HL-60/S4 (cell line): Measurements from ENCODE around the gene FASTK.

Experiments
- in situ Hi-C: fragments of 300-500 bp; cut with MboI; formaldehyde crosslinking; loops from 2 replicates; pipeline ENCODE4 v1.14.3; 2022; ENCODE audit warnings: low sequenced_read_pairs

The FASTK gene

DNA sequence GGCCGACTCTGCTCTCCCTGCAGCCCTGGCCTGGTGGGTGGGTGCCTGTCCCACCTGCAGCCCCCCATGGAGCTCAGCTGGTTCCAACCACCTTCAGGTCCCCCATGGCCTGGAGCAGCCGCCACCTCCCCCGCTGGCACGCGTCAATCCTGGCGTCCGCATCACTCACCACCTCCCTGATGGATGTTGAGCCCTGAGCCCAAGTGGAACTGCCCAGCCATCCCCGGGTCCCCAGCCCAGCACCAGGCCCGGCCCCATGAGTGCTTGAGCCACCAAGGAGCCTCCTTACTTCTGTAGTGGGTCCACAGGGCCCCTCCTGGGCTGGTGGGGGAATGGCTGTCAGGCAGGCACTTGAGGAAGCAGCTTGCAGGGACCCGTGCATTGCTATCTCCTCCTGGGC, 20.3 kb upstream of the FASTK start:
- in situ Hi-C loops = no loop called here

DNA sequence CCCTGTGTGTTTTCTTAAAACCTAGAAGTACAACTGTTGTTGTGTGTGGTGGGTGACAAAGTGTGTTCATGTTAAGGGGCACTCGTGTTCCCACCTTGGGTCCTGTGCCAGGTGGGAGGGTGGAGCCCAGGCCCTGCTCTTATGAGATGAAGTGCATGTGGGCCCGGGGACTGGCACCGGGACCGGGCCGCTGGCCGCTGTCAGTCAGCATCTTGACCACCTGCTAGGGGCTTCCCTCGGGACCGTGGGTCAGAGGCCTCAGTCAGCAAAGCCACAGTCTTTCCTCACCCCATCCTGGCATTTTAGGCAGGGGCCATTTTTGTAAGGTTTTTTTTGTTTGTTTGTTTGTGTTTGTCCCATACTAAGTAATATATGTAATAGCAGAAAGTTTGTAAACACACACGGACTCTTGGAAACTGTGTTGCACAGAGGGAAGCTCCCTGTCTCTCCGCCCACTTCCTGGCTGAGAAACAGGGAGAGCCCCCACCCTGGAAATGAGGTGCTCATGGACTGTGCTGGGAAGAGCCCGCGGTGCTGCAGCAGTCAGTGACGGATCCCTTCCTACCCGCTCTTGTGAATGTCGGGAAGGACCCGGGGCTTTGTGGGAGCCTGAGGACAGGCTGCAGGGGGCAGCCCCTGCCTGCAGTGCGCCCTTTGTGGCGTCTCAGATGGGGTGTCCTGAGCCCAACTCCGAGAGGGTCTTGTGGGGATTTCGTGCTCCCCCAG, 19.0 kb upstream of the FASTK start:
- in situ Hi-C loops = no loop called here

DNA sequence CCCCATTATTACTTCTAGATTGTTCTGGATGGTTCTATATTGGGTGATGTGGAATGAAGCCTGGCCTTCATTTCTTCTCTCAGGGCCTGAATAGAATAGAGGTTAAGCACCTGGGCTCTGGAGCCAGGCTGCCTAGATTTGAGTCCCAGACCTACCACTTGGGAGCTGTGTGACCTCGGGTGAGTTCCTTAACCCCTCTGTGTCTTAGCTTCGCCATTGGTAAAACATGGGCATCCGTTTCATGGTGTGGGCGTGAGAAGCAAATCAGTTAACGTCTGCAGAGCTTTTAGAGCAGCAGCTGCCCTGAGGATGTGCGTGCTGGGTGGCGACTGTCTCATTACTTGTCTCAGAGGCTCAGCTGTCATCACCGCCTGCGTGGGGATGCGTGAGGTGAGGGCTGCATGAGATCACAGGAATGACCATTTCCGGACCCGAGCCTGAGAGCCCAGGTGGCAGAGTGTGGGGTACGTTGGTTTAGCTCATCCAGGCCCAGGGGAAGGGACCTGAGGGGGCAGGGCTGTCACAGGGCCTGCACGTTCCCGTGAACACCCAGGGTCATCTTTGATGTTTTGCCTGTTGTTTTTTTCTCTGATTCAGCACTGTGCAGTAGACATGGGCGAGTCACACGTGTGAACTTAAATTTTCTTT, 15.3 kb upstream of the FASTK start:
- in situ Hi-C loops = no loop called here

GRCh38 chr7:151095123-151095797, 14.7 kb upstream of the FASTK start:
- in situ Hi-C loops = no loop called here

GRCh38 chr7:151094675-151095074, 14.1 kb upstream of the FASTK start:
- in situ Hi-C loops = no loop called here

- in situ Hi-C loops = no loop called here
These were observed 13.1 kb upstream of the FASTK start for GRCh38 chr7:151093748-151094147.

DNA sequence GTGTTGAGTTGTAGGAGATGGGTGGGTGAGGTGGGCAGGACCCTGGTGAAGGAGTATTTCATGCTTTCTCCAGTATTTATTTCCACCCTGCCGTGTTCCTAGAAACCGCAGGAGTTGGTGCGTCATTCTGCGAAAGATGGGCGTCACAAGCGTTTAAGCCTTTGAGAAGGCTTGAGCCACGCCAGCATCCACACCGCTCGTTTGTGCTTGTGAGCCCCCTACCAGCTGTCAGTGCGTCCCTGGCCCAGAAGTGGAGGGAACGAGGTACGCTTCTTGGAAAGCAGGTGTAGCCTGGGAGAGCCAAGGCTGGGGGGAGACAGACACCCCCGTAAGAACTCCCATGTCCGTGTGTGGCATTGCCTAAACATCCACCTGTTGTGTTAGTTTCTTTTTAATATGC, 11.4 kb upstream of the FASTK start:
- in situ Hi-C loops = no loop called here

GRCh38 chr7:151091431-151091830, 10.8 kb upstream of the FASTK start:
- in situ Hi-C loops = no loop called here

- in situ Hi-C loops = no loop called here
These were observed 10.4 kb upstream of the FASTK start for GRCh38 chr7:151091003-151091402.

DNA sequence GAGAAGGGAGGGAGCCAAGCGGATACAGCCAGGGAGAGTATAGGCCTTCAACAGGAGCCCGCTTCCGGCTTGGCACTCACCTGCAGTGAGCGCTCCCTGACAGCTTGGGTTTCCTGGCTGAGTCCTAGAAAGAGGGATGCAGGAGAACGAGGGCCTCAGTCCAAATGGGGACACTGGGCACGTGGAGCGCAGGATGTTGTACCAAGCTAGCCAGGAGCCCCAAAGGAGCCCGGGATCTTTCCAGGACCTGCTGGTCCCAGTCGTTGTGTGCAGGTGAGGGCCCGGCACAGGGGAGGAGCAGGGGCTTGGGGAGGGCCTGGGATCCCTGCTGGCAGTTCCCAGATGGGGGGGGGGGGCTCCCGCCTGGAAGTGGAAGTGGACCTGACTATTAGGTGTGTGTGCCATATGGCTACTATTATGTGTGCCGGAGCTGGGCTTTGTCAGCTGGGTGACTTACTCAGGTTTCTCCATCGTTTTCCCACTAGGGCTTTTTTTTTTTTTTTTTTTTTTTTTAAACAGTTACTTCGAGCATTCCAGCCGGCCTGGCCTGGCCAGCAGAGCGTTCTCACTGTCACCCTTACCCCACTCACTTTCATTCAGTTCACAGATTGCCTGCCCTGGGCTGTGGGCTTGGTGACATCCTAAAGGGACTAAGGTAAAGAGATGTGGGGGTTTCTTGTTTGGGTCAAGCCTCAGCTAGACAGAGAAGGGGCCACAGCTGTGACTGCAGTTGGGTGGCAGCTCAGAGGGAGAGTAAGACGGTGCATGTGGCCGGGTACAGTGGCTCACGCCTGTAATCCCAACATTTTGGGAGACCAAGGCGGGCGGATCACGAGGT, 9.5 kb upstream of the FASTK start:
- in situ Hi-C loops = no loop called here

- in situ Hi-C loops = no loop called here
These were observed 8.5 kb upstream of the FASTK start for GRCh38 chr7:151088856-151089699.

DNA sequence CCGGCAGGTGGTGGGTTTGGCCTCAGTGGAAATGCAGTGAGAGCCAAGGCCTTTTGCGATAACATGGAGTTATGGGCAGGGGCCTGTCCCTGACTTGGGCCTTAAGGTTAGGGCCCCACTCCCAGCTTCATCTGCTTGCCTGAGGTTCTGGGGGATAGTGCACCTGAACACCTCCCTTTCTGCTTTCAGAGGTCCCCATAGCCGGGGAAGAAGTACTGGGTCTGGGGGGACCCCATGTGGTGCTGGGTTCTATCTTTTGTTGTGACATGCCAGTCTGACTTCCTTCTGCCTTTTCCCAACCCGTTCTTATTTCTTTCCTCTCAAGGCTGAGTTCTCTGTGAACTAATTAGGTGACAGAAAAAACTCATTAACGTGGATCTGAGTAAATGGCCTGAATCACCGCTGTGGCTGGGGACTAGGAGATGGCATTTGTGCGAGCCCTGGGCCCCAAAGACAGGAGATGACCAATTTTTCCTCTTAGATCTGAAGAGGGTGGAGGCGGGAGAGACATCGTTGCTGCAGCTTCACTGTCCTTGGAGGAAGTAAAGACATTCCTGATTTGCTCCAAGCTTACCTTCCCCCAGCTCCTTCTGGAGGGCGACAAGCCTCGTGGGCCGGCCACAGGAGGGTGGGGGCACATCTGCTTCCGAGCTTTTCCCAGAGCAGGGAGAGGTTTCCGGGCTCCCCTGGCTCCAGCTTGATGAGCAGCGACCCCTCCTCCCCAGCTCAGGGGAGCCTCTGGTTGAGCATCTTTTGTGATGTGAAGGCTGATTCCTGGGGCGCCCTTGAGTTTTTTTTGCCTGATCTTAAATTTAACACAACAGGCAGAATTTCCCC, 7.6 kb upstream of the FASTK start:
- in situ Hi-C loops = no loop called here

DNA sequence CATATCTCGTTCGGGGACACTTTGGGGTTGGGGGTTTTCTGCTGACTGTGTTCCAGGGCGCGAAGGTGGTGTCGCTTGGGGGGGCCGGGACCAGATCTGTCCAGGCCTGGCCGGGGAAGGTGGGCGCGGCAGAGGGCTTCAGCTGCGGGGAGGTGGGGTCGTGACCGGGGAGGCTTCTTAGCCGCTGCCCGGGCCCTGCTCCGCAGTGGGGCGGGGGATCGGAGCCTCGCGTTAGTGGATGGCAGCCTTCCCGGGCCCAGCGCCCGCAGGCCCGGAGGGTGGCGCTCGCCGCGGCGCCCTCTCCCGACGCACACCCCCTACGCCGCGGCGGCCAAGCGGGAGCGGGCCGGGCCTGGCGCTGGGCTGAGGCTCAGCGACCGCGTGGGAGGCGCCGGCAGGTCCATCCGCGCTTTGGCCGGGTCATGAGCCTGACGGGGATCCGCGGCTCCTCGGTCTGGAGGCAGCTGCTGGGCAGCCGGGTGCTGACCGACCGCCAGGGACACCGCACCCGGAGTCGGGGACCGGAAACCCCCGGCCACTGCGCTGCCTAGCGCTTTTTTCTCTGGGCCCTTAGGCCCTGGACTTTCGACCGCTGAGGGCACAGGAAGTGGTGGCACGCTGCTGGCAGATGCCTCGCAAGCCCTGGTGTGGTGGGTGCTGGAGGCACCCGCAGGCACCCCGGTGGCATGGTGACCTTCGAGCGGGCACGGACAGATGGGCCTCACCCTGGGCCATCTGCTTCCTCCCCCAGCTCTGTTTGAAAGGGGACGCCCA, 6.8 kb upstream of the FASTK start:
- in situ Hi-C loops = no loop called here

DNA sequence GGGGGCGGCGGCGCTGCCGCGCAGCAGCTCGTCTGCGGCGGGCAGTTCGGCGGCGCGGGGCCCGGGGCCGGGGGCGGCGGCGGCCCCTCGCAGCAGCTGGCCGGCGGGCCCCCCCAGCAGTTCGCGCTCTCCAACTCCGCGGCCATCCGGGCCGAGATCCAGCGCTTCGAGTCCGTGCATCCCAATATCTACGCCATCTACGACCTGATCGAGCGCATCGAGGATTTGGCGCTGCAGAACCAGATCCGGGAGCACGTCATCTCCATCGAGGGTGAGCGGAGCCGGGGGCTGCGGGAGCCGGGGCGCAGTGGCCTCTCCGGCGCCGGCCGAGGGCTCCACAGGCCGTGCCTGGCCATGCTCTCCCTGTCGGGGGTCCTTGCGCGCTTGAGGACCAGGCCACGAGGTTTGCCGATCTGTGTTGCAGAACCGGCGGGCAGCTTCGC, 6.2 kb upstream of the FASTK start:
- in situ Hi-C loops = no loop called here

- in situ Hi-C loops = no loop called here
These were observed 5.3 kb upstream of the FASTK start, which contains the start of gene AGAP3 for GRCh38 chr7:151085691-151086620. AGAP3 (plus strand) TSS chr7:151086475; CDS start chr7:151086742, 267 bp downstream.

GRCh38 chr7:151085329-151085690, 4.7 kb upstream of the FASTK start:
- in situ Hi-C loops = no loop called here

GRCh38 chr7:151083824-151084160, 3.2 kb upstream of the FASTK start:
- in situ Hi-C loops = no loop called here
